Measurements from ENCODE around the gene COL9A1.
"Not testable (repeated sequence)": the region's sequence is repeated elsewhere in the genome, so short reads cannot be mapped to it uniquely, and the experiment has no call there.

DNA sequence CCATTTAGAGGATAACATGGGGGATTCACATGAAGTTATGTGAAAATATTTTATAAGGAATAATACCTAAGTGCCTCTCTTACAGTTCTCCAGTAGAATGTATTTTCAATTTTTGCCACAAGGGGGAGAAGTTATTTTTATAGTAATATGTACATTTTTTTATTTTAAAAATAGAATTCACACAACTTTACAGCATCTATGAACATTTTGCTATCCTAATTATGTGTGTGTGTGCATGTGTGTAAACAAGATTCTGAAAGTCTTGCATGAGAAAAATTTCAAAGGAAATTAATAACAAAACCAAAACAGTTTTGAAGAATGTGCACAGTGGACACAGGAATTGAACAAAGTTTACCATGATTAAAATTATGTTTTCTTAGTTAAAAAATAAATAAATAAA lies 5.3 kb upstream of the COL9A1 start:
- 0 out of 2 replicates have a peak, but pooled peaks have one; percentile 3 for TF ChIP-seq CTCF (conservative IDR thresholded peaks at IDR 0.05; ENCODE audit: low read depth, low read length)
- not testable (repeated sequence) for TF ChIP-seq SMC3 (IDR thresholded peaks at IDR 0.05; ENCODE audit: low read depth, low read length); ELK1 (IDR thresholded peaks at IDR 0.05; ENCODE audit: borderline replicate concordance, low read depth, low read length); MAFK (IDR thresholded peaks at IDR 0.05; ENCODE audit: low read depth, low read length); POLR2A (IDR thresholded peaks at IDR 0.05; ENCODE audit: low read depth, low read length)
